B cell (primary cell): Measurements from ENCODE around the gene ARHGAP31.

Source experiments
- CTCF ChIP-seq: fragments of 200-600 bp; IDR thresholded peaks from one replicate; pipeline ENCODE4 v1.8.0; 2022; ENCODE audit warnings: antibody characterized with exemption, mild to moderate bottlenecking
- EZH2 ChIP-seq: IDR thresholded peaks from 2 replicates; pipeline ENCODE4 v1.6.1; 2012; ENCODE audit warnings: borderline replicate concordance, low read depth, mild to moderate bottlenecking, moderate library complexity, low read length; ENCODE audit not compliant: insufficient read depth, poor library complexity, severe bottlenecking

- no peak for TF ChIP-seq CTCF
- no peak for TF ChIP-seq EZH2
Measured at GRCh38 chr3:119350114-119350513, 55.9 kb downstream of the ARHGAP31 start.
